GM20431 (cell line): Measurements from ENCODE around the gene SLC22A8.
"Not testable (repeated sequence)": the region's sequence is repeated elsewhere in the genome, so short reads cannot be mapped to it uniquely, and the experiment has no call there.

Experiments used
- in situ Hi-C: fragments of 300-500 bp; cut with MseI, MboI; formaldehyde crosslinking; loops from one replicate; pipeline ENCODE4 v1.15.0; 2020; ENCODE audit warnings: low sequenced_read_pairs; ENCODE audit not compliant: unreplicated experiment

Gene SLC22A8

GRCh38 chr11:62948765-62949320 is 66.8 kb downstream of the SLC22A8 start:
- in situ Hi-C loops: no loop called here

GRCh38 chr11:62945538-62945937 is 70.1 kb downstream of the SLC22A8 start:
- in situ Hi-C loops: not testable (repeated sequence)
